Measurements from ENCODE around the gene ERI3.

DNA sequence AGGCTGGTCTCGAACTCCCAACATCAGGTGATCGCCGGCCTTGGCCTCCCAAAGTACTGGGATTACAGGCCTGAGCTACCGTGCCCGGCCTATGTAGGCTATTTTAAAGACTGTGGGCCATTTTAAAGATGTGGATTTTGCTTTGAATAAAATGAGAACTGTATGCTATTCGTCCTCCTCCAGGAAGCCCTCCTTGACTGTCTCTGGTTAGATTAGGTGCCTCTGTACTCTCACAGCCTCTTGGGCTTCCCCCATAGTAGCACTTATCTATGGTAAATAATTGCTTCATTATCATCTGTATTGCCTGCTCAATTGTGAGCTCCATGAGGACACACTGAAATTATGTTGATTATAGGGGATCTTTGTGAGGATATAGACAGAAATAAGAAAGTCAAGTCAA, 20.5 kb upstream of the ERI3 start:
- TF ChIP-seq, protein P1, sequence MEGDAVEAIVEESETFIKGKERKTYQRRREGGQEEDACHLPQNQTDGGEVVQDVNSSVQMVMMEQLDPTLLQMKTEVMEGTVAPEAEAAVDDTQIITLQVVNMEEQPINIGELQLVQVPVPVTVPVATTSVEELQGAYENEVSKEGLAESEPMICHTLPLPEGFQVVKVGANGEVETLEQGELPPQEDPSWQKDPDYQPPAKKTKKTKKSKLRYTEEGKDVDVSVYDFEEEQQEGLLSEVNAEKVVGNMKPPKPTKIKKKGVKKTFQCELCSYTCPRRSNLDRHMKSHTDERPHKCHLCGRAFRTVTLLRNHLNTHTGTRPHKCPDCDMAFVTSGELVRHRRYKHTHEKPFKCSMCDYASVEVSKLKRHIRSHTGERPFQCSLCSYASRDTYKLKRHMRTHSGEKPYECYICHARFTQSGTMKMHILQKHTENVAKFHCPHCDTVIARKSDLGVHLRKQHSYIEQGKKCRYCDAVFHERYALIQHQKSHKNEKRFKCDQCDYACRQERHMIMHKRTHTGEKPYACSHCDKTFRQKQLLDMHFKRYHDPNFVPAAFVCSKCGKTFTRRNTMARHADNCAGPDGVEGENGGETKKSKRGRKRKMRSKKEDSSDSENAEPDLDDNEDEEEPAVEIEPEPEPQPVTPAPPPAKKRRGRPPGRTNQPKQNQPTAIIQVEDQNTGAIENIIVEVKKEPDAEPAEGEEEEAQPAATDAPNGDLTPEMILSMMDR (IDR thresholded peaks at IDR 0.05; ENCODE audit: borderline replicate concordance, extremely low read depth, low read length, poor library complexity, severe bottlenecking) = no peak
- no peak for TF ChIP-seq EZH2 (IDR thresholded peaks at IDR 0.05; ENCODE audit: borderline replicate concordance, low read depth, low read length, severe bottlenecking)

Data from DND-41 (cell line).